Lung (tissue), 12 donors: Measurements from ENCODE around the gene CCDC192. TPM values are rescaled to one million over a fixed set of nuclear protein-coding genes. Genes with fewer than 3 reads are reported as not detected.

Experiments used
- ATAC-seq: fragments of 200-7000 bp; cut with Tn5 transposase; one replicate; pipeline ENCODE4 v1.9.1; 2020; ENCODE audit warnings: moderate number of reproducible peaks; ENCODE audit not compliant: insufficient read depth, low FRiP score
- DNase-seq, 3 donors: peaks; one replicate each; pipeline ENCODE4 v3.0.0-alpha.2; 2013 to 2017
- H3K27ac ChIP-seq, 2 donors: one replicate each; pipeline ENCODE4 v1.5.1; 2013; ENCODE audit warnings: mild to moderate bottlenecking in 2 of 2, moderate library complexity in 2 of 2, control low read depth in 1 of 2, inconsistent platforms in 1 of 2, low read depth in 1 of 2, low read length in 1 of 2
- H3K27me3 ChIP-seq, 3 donors: one replicate each; pipeline ENCODE4 v1.5.1; 2013; ENCODE audit warnings: low read length in 2 of 3; ENCODE audit not compliant: control insufficient read depth in 3 of 3, insufficient read depth in 3 of 3
- H3K36me3 ChIP-seq, 4 donors: one replicate each; pipeline ENCODE4 v1.5.1; 2013; ENCODE audit warnings: low read length in 4 of 4, mild to moderate bottlenecking in 1 of 4, moderate library complexity in 1 of 4; ENCODE audit not compliant: control insufficient read depth in 4 of 4, insufficient read depth in 4 of 4
- H3K4me1 ChIP-seq, 5 donors: one replicate each; pipeline ENCODE4 v1.5.1; 2013; ENCODE audit warnings: low read length in 5 of 5, mild to moderate bottlenecking in 2 of 5, moderate library complexity in 1 of 5; ENCODE audit not compliant: control insufficient read depth in 5 of 5, insufficient read depth in 5 of 5
- H3K4me3 ChIP-seq: one replicate; pipeline ENCODE4 v1.5.1; 2013; ENCODE audit warnings: mild to moderate bottlenecking, control low read depth, moderate library complexity
- H3K9ac ChIP-seq, 2 donors: one replicate each; pipeline ENCODE4 v1.5.1; 2013; ENCODE audit warnings: low read length in 2 of 2, control low read depth in 1 of 2; ENCODE audit not compliant: insufficient read depth in 1 of 2
- H3K9me3 ChIP-seq, 4 donors: one replicate each; pipeline ENCODE4 v1.5.1; 2013; ENCODE audit warnings: low read length in 3 of 4, mild to moderate bottlenecking in 1 of 4, moderate library complexity in 1 of 4; ENCODE audit not compliant: control insufficient read depth in 4 of 4, insufficient read depth in 3 of 4
- WGBS, 2 donors: extraction: QIAGEN DNeasy Blood & Tissue Kit; methylation state at CpG; one replicate each; pipeline ENCODE4 v1.1.7; 2013; 5-methylcytosine and 5-hydroxymethylcytosine counted together
- polyA plus RNA-seq, 2 donors: library from polyadenylated mRNA; stranded (reverse); fragments of 200-250 nt; gene quantifications; one replicate each; pipeline ENCODE4 v1.2.1, GENCODE V29; 2013
- total RNA-seq, 2 donors: library from RNA; depleted of rRNA in 1 of 2; stranded (reverse); fragments of >200 nt in 1 of 2; gene quantifications; one replicate each; pipeline ENCODE4 v1.2.1, GENCODE V29; 2014 to 2021
- TF ChIP-seq, protein P1 (sequence below): IDR thresholded peaks from 2 replicates; pipeline ENCODE4 v1.5.1; 2012; ENCODE audit warnings: mild to moderate bottlenecking; ENCODE audit errors: control extremely low read depth, extremely low read depth
- donor health status: control.
- donor health status: control.
- donor health status: Bipolar disorder and iron deficiency.
- donor health status: healthy.
- donor health status: DM: yes; HTN: yes; CAD: no.

Gene CCDC192
- total and polyA plus RNA-seq, 4 donors = 0.08 to 0.47 (median 0.40) TPM; not detected in 1

DNA sequence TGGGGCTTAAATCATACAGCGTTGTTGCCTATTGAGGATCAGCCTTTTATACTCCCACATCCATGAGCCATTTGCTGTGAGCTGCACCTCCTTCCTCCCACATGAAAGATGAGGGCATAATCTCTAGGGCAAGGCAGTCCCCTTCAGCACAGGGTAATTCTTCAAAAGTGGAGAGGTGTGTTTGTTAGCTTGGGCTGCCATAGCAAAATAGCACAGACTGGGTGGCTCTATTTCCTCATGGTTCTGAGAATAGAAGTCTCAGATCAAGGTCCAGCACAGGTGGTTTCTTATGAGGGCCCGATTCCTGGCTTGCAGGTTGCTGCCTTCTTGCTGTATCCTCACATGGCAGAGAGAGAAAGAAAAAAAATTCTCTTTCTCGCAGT is 258.6 kb downstream of the CCDC192 start:
- Histone ChIP-seq H3K4me1 (peaks cover 6 to 21% (median 6%) of the 10 kb centered on the region in 5 donors), H3K36me3 (peaks cover 0 to 3% (median 0%) of the 10 kb centered on the region in 4 donors), H3K9me3 (no peaks in the 10 kb centered on the region), H3K9ac (no peak overlapping the region), H3K4me3 (no peak overlapping the region), H3K27me3 (no peaks in the 10 kb centered on the region), H3K27ac (peak overlapping the region; percentile 12 to 56)
- TF ChIP-seq, protein P1, sequence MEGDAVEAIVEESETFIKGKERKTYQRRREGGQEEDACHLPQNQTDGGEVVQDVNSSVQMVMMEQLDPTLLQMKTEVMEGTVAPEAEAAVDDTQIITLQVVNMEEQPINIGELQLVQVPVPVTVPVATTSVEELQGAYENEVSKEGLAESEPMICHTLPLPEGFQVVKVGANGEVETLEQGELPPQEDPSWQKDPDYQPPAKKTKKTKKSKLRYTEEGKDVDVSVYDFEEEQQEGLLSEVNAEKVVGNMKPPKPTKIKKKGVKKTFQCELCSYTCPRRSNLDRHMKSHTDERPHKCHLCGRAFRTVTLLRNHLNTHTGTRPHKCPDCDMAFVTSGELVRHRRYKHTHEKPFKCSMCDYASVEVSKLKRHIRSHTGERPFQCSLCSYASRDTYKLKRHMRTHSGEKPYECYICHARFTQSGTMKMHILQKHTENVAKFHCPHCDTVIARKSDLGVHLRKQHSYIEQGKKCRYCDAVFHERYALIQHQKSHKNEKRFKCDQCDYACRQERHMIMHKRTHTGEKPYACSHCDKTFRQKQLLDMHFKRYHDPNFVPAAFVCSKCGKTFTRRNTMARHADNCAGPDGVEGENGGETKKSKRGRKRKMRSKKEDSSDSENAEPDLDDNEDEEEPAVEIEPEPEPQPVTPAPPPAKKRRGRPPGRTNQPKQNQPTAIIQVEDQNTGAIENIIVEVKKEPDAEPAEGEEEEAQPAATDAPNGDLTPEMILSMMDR = no peak
- ATAC-seq (no peak), DNase-seq (no peak)
- WGBS, 2 donors = 85 to 96% methylated on average over 3 of the region's 3 CpGs

DNA sequence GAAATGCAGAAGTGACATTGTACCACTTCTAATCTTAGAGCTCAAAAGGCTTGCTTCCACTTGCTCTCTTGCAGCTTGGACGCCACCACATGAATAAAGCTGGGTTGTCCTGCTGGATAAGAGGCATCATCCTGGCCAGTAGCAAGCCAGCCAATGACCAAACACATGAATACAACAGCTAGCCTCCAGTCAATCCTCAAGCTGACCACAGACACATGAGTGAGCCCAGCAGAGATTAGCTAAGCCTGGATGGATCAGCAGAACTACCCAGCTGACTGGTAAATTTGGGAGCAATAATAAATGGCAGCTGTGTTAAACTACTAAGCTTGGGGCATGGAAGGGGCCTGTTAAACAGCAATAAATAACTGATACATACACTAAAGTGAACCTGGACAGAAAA is 259.3 kb downstream of the CCDC192 start:
- H3K27me3 ChIP-seq = no peaks in the 10 kb centered on the region
- H3K9me3 ChIP-seq = no peaks in the 10 kb centered on the region
- ATAC-seq (no peak), DNase-seq (no peak)
- H3K4me1 ChIP-seq = peaks cover under 1 to 21% (median 4%) of the 10 kb centered on the region in 5 donors
- no peak overlapping the region for H3K4me3 ChIP-seq
- H3K27ac ChIP-seq = no peak overlapping the region
- no peak overlapping the region for H3K9ac ChIP-seq
- H3K36me3 ChIP-seq = peaks cover 0 to 3% (median 0%) of the 10 kb centered on the region in 4 donors
- WGBS, 2 donors = 96 to 97% methylated on average over 1 of the region's 1 CpG
- TF ChIP-seq, protein P1 = no peak

DNA sequence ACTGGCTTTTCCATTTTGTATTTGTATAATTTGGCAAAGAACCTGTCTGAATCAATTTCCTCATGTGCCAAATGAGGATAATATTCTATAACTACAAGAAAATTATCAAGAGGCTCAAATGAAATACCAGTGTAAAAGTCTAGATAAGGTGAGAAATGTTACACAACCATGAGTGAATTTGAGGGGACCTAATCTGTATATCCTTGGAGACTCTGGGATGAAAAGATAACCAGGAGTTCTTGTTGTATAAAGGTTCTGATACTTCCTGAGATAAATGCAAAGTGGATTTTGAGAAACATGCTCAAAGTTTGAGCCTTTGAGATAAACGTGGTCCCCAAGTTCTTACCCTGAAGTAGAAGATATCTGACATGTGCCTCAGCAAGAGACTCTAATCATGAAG is 260.0 kb downstream of the CCDC192 start:
- Histone ChIP-seq H3K4me3 (no peak overlapping the region), H3K36me3 (peaks cover 0 to 3% (median 0%) of the 10 kb centered on the region in 4 donors), H3K27ac (no peak overlapping the region), H3K9ac (no peak overlapping the region), H3K27me3 (no peaks in the 10 kb centered on the region), H3K4me1 (peaks cover 0 to 21% (median 3%) of the 10 kb centered on the region in 5 donors), H3K9me3 (no peaks in the 10 kb centered on the region)
- TF ChIP-seq, protein P1 = no peak
- ATAC-seq = no peak
- DNase-seq = no peak
- WGBS, 2 donors = 48 to 73% methylated on average over 1 of the region's 1 CpG

DNA sequence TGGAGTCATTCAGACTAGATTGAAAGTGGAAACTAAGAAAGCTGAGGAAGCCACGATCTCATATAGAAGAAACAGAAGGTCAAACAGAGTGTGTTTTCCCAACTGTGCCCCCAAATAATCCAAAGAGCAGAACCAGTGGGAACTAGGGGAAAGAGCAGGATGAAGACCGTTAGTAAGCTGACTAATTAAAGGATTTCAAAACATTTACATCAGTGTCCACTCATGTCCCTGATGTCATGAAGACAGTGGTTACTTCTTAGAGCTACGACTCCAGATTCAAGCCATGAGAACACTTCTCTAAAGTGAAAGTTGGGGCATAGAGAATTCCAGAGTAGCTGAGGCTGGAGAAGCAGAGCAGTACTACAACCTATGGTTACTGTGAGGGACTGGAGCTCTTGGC is 260.7 kb downstream of the CCDC192 start:
- DNase-seq (no peak), ATAC-seq (no peak)
- no peak overlapping the region for H3K4me3 ChIP-seq
- H3K9me3 ChIP-seq = no peaks in the 10 kb centered on the region
- H3K36me3 ChIP-seq = peaks cover 0 to 3% (median 0%) of the 10 kb centered on the region in 4 donors
- H3K9ac ChIP-seq = no peak overlapping the region
- no peaks in the 10 kb centered on the region for H3K27me3 ChIP-seq
- TF ChIP-seq, protein P1 = no peak
- peaks cover 0 to 18% (median 0%) of the 10 kb centered on the region in 5 donors for H3K4me1 ChIP-seq
- 69 to 79% methylated on average over 3 of the region's 3 CpGs for WGBS, 2 donors
- no peak overlapping the region for H3K27ac ChIP-seq
